ENCODE data around the gene HRAS. TPM values are rescaled to one million over a fixed set of nuclear protein-coding genes. Genes with fewer than 3 reads are reported as not detected.

HRAS gene
- total and polyA plus RNA-seq, 2 of the 13 experiments (the other 11 are each of a cell fraction or from before 2014, with no cell fraction given): 32.9 to 50.0 TPM

GRCh38 chr11:565921-566509 lies 30.6 kb upstream of the HRAS start (continued):
- TF ChIP-seq PTBP1 (IDR thresholded peaks at IDR 0.05; ENCODE audit: low read depth, low read length, poor library complexity, severe bottlenecking) (no peak), TBX2 (CRISPR knock-in tag; IDR thresholded peaks at IDR 0.05; ENCODE audit: borderline replicate concordance) (0 out of 2 replicates have a peak, but pooled peaks have one; percentile 35), ZNF567 (CRISPR knock-in tag; IDR thresholded peaks at IDR 0.05; ENCODE audit: borderline replicate concordance) (0 out of 2 replicates have a peak, but pooled peaks have one; percentile 60), ZNF598 (CRISPR knock-in tag; IDR thresholded peaks at IDR 0.05; ENCODE audit: borderline replicate concordance) (peak; percentile 57; the same call in 1 of the 2 replicates), AKAP8 (CRISPR knock-in tag; IDR thresholded peaks at IDR 0.05) (peak; percentile 98), ARNTL (CRISPR knock-in tag; IDR thresholded peaks at IDR 0.05) (peak; percentile 23; the same call in 1 of the 2 replicates), ZFAT (CRISPR knock-in tag; conservative IDR thresholded peaks at IDR 0.05) (no peak), CHCHD3 (CRISPR knock-in tag; IDR thresholded peaks at IDR 0.05) (0 out of 2 replicates have a peak, but pooled peaks have one; percentile 30), GABPB1 (CRISPR knock-in tag; IDR thresholded peaks at IDR 0.05) (no peak), TCF7 (IDR thresholded peaks at IDR 0.05; ENCODE audit: low read depth) (no peak), KDM2A (CRISPR knock-in tag; IDR thresholded peaks at IDR 0.05; ENCODE audit: borderline replicate concordance, low read depth) (peak; percentile 51; the same call in 1 of the 2 replicates), SSRP1 (CRISPR knock-in tag; IDR thresholded peaks at IDR 0.05) (no peak), HIC2 (CRISPR knock-in tag; IDR thresholded peaks at IDR 0.05; ENCODE audit: low read depth) (peak; percentile 50; the same call in 1 of the 2 replicates), UBTF (CRISPR knock-in tag; IDR thresholded peaks at IDR 0.05) (peak; percentile 24; the same call in 1 of the 2 replicates), ZNF383 (CRISPR knock-in tag; IDR thresholded peaks at IDR 0.05; ENCODE audit: borderline replicate concordance) (no peak), SPEN (CRISPR knock-in tag; IDR thresholded peaks at IDR 0.05; ENCODE audit: low read depth) (peak; percentile 50; the same call in 1 of the 2 replicates), ZFP41 (CRISPR knock-in tag; IDR thresholded peaks at IDR 0.05; ENCODE audit: borderline replicate concordance) (peak; percentile 39; the same call in 1 of the 2 replicates), ZC3H4 (CRISPR knock-in tag; IDR thresholded peaks at IDR 0.05; ENCODE audit: borderline replicate concordance) (no peak), SOX6 (IDR thresholded peaks at IDR 0.05) (no peak), SOX6 (CRISPR knock-in tag; IDR thresholded peaks at IDR 0.05) (0 out of 2 replicates have a peak, but pooled peaks have one; percentile 25)
- TF ChIP-seq, protein P1, sequence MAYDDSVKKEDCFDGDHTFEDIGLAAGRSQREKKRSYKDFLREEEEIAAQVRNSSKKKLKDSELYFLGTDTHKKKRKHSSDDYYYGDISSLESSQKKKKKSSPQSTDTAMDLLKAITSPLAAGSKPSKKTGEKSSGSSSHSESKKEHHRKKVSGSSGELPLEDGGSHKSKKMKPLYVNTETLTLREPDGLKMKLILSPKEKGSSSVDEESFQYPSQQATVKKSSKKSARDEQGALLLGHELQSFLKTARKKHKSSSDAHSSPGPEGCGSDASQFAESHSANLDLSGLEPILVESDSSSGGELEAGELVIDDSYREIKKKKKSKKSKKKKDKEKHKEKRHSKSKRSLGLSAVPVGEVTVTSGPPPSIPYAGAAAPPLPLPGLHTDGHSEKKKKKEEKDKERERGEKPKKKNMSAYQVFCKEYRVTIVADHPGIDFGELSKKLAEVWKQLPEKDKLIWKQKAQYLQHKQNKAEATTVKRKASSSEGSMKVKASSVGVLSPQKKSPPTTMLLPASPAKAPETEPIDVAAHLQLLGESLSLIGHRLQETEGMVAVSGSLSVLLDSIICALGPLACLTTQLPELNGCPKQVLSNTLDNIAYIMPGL (CRISPR knock-in tag; IDR thresholded peaks at IDR 0.05; ENCODE audit: borderline replicate concordance in 1 of 2, low read depth in 1 of 2): peak in 1 of 2 experiments; percentile 46; a peak in 1 of 4 replicates
- TF ChIP-seq, protein P2, sequence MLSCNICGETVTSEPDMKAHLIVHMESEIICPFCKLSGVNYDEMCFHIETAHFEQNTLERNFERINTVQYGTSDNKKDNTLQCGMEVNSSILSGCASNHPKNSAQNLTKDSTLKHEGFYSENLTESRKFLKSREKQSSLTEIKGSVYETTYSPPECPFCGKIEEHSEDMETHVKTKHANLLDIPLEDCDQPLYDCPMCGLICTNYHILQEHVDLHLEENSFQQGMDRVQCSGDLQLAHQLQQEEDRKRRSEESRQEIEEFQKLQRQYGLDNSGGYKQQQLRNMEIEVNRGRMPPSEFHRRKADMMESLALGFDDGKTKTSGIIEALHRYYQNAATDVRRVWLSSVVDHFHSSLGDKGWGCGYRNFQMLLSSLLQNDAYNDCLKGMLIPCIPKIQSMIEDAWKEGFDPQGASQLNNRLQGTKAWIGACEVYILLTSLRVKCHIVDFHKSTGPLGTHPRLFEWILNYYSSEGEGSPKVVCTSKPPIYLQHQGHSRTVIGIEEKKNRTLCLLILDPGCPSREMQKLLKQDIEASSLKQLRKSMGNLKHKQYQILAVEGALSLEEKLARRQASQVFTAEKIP (CRISPR knock-in tag; IDR thresholded peaks at IDR 0.05; ENCODE audit: borderline replicate concordance): no peak
